GM21515 (cell line): ENCODE data around the gene WASHC2A.
"Not testable (repeated sequence)": the region's sequence is repeated elsewhere in the genome, so short reads cannot be mapped to it uniquely, and the experiment has no call there.

ENCODE experiments used
- ATAC-seq: cut with Tn5 transposase; IDR thresholded peaks from one replicate; pipeline ENCODE4 v1.9.1; 2021; ENCODE audit not compliant: unreplicated experiment

Gene WASHC2A

DNA sequence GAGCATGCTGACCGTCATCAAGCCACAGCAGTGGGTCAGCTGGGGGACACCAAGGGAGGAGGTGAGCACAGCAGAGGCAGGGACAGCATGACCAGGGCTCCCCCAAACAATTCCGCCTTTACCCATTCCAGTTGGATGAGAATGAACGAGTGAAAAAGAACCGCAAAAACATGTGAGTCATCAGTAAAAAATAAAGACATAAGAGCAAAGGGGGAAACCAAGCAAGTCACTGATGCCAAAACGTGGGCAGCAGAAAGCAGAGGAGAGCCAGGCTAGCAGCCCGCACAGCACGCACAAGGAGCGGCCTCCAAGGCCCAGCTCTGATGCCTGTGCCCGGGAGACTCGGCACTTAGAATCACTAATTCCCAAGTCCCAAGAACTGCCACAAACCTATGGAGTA lies 7.8 kb upstream of the WASHC2A start:
- not testable (repeated sequence) for ATAC-seq

DNA sequence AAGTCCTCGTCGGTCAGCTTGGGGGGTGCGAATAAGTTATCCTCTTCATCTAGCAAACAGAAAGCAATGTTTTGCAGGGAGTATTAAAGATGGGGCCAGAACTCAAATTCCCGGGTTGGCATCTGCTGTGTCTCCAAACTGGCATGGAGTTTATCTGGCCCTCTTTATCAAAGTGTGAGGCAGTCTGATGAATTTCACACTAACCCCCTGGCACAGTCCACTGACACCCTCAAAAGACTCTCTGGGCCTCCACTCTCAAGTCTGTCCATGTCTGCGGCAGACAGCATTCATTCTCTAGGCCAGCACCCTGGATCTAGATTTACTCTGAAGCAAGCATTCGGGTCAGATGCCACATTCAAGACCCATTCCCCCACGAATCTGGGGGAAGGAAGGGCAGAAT lies 6.2 kb upstream of the WASHC2A start:
- ATAC-seq: not testable (repeated sequence)

DNA sequence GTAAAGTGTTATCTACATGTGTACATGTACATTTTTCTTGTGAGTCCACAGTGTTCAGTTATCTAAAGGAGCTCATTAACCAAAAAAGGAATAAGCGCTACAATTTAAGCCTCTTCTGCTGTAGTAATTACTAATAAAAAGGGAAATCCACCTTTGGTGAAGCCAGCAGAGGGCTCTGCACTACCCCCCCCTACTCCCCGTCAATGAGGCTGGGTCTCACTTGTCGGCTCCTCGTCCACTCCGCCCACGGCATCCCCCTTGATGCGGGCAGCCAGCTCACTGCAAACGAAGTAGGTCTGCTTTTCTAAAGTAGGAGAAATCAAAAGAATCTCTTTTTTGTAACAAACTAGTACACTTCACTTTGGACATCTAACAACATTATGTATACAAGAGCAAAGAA lies 4.7 kb upstream of the WASHC2A start:
- ATAC-seq: no peak

DNA sequence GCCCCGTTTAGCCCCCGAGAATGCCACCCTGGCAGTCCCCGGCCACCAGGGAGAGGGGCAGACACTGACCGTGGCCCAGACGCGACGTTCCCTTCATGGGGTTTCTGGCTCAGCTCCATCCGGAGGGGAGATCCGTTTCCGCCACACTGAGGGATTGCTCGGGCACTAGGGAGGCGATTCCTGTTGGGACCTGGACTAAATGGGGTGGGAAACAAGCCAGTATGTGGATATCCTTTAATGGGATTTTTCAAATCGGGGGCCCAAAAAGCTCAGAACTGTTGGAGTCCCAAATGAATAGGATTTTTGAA lies 552 bp downstream of the WASHC2A start:
- not testable (repeated sequence) for ATAC-seq

DNA sequence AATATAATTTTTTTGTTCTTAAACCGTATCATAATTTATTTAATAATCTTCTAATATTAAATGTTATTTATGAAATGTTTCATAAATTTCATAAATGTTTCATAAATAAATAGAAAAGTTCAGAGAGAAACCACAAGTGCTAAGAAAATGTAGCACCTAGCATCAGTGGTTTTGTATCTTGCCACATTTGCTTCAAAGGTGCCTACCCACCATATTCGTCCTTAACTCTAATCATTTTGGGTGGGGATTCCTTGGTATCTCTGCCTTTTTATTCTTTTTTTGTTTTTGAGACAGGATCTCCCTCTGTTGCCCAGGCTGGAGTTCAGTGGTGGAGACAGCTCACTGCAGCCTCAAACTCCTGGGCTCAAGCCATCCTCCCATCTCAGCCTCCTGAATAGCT lies 7.4 kb downstream of the WASHC2A start:
- ATAC-seq: not testable (repeated sequence)

DNA sequence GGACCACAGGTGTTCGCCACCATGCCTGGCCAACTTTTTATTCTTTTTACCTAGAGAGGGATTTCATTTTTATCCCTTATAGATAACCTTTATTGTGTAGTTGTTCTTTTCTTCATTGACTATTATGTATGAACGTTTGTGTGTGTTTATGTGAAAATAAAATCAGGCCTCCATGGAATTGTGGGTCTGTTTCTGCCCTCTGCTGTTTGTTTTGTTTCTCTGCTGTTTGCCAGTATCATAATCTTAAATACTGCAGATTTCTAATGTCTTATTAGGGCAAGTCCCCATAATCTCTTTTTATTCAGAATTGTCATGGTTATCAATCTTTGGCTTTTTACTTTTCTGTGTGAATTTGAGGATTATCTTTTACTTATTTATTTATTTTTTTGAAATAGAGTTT lies 7.8 kb downstream of the WASHC2A start:
- not testable (repeated sequence) for ATAC-seq

DNA sequence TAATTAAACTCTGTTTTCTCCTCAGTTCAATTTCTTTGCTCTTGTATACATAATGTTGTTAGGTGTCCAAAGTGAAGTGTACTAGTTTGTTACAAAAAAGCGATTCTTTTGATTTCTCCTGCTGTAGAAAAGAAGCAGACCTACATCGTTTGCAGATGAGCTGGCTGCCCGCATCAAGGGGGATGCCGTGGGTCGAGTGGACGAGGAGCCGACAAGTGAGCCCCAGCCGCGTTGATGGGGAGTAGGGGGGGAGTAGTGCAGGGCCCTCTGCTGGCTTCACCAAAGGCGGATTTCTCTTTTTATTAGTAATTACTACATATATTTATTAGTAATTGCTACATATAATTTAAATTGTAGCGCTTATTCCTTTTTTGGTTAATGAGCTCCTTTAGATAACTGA lies 23.6 kb downstream of the WASHC2A start:
- ATAC-seq: not testable (repeated sequence)

DNA sequence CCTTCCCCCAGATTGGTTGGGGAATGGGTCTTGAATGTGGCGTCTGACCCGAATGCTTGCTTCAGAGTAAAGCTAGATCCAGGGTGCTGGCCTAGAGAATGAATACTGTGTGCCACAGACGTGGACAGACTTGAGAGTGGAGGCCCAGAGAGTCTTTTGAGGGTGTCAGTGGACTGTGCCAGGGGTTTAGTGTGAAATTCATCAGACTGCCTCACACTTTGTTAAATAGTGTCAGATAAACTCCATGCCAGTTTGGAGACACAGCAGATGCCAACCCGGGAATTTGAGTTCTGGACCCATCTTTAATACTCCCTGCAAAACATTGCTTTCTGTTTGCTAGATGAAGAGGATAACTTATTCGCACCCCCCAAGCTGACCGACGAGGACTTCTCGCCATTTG lies 25.2 kb downstream of the WASHC2A start:
- not testable (repeated sequence) for ATAC-seq

DNA sequence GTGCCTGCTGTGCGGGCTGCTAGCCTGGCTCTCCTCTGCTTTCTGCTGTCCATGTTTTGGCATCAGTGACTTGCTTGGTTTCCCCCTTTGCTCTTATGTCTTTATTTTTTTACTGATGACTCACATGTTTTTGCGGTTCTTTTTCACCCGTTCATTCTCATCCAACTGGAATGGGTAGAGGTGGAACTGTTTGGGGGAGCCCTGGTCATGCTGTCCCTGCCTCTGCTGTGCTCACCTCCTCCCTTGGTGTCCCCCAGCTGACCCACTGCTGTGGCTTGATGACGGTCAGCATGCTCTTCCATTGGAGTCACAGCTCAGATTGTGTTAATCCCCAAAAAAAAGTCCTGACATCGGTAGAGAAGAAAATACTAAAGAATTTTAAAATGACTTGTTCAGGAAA lies 26.9 kb downstream of the WASHC2A start:
- not testable (repeated sequence) for ATAC-seq

DNA sequence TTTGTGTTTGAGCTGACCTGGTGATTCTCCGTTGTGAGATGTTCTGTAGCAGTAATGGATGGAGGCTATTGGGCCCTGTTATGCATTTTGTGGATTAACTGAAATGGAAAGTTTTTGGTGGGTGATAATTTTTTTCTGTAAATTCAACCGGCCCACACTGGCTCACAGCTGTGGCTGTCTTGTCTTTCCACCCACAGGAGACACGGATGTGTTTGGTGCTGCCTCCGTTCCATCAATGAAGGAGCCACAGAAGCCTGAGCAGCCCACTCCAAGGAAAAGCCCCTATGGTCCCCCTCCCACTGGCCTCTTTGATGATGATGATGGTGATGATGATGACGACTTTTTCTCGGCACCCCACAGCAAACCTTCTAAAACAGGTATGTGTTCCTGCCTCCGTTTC lies 27.6 kb downstream of the WASHC2A start:
- ATAC-seq: not testable (repeated sequence)

DNA sequence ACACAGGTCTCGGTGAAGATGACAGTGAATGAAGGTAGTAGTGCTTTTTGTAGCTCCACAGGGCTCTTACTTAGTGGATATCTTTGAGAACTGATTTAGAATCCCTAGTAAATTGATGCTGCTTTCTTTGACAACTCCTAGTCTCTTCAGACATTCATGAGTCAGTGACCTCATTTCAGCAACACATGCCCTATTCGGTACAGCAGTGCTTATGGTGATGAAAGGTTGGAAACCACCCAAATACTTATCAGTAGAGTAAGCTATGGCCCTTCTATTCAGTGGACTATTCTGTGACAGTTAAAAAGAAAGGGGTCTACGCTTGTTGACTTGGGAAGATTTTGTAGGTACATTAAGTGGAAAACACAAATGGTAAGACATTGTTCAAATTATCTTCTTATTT lies 29.0 kb downstream of the WASHC2A start:
- not testable (repeated sequence) for ATAC-seq

DNA sequence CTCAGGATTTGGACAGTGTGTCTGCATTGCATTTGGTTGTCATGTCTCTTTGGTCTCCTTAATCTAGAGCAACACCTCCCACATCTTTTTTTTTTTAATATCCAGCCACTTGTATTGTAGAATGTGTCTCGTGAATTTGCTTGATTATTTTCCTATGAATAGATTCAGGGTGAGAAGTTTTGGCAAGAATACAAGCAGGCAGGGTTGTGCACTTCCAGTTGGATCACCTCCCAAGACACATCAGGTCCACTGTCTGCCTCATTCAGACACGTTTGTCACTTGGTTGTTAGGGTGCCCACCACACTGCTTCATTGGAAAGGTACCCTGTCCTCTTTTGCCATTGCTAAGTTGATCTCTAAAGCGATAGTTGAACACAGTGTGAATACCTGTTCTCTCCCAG lies 30.9 kb downstream of the WASHC2A start:
- not testable (repeated sequence) for ATAC-seq

DNA sequence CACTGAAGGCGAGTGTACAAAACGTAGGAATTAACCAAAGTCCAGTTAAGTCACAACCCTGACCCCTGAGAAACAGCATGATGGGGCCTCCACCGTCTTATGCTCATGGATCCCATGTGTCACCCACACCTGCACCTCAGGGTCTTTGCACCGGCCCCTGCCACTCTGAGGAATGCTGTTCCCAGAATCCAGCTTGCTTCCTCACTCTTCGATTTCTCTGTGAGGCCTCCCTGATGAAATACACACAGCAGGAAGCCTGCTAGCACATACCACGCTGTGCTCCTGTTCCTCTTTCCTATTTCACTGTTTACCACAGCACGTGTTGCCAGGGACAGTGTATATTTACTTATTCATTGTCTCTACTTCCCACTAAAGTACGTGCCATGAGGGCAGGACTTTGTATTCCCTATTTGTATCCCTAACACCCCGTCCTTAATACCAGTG lies 33.4 kb downstream of the WASHC2A start:
- ATAC-seq: not testable (repeated sequence)

DNA sequence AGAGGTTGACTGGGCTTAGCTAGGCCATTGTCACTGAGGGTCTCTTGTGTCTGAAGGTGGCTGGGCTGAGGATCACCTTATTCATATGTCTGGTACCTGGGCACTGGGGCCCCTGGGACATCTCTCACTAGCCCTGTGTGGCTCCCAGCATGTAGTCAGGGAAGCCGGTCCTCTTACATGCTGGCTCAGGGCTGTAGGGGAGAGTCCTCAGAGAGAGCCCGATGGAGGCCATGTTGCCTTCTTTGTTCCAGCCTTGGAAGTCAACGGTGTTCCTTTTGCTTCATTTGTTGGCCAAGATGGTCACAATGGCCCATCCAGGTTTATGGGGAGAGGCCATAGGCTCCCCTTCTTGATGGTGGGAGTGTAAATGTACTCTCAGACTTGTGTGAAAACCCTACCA lies 34.0 kb downstream of the WASHC2A start:
- not testable (repeated sequence) for ATAC-seq

DNA sequence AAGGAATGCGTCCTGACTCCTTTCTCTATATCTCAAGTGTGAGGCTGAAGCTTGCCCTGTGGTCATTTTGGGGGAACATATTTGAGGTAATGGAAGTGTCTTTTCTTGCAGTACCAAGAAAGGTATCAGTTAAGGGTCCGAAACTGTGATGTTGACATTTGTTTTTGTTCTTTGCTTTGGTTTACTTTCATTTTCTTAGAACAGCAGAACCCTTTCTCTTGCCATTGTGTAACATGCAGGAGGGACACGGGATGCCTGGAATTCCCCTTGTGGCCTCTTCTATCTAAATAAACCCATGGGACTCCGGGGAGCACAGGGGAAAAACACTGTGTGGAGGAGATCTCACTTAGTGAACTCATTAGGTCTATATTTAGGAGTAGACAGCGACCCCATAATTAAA lies 34.5 kb downstream of the WASHC2A start:
- ATAC-seq: peak; percentile 72

DNA sequence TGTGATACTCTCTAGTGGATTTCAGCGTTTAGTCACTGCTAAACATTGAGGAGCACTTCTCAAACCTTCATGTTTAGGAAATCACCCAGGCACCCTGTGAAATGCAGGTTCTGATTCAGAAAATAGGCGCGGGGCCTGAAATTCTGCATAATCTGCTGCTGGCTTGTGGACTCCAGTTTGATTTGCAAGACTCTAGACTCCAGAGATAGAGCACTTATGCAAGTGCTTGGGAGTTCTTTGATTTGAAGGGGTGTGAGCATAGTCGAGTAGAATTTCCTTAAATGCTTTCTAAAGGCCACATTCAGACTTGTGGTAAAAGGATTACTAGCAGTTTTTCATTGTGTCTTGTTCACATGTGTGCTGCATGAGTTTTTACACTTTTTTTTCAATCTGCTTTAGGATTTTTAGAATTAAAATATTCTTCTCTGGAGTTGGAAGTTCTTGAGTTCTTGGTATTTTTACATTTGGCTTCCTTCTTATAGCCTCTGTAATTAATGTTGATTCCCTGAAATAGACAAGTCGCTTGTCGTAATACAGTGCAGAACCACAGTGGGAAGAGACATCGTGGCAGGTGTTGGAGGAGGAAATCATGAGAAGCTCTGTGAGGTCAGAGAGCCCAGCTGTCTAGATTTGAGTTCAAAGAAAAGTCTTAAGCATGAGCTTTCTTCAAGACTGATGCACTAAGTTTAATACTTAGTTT lies 41.4 kb downstream of the WASHC2A start:
- not testable (repeated sequence) for ATAC-seq

DNA sequence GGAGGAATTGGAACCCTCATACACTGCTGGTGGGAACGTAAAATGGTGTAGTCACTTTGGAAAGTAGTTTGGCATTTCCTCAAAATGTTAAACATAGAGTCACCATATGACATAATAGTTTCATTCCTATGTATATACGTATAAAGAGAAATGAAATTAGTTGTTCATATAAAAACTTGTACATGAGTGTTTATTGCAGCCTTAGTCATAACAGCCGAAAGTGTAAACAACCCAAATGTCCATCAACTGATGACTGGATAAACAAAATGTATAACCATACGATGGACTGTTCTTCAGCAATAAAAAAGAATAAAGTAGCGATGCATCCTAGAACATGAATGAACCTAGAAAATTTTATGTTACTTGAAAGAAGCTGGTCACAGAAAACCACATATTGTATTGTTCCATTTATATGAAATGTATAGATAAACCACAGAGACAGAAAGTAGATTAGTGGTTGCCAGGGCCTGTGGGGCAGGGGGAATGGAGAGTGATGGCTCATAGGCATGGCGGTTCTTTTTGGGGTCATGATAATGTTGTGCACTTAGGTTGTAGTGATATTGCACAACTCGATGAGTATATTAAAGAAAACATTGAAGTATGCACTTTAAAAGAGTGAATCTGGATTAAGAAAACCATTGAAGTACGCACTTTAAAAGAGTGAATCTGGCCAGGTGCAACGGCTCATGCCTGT lies 44.8 kb downstream of the WASHC2A start:
- not testable (repeated sequence) for ATAC-seq

DNA sequence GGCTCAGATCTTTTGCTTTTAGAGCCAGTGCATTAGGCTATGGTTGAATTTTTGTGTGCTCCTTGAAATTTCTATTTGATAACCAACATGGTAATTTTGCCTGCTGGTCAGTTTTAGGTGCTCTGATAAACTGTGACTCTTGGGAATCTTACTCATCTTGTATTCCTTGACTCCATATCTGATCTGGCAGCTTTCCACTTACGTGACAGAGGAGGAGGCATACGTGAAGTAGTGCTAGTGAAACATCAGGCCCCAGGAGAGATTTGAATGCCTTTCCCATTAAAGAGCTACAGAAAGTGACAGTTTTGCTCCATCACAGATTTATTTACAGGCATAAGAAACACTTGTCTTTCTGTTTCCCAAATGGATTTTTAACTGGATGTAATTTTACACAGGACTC lies 59.0 kb downstream of the WASHC2A start:
- ATAC-seq: not testable (repeated sequence)

DNA sequence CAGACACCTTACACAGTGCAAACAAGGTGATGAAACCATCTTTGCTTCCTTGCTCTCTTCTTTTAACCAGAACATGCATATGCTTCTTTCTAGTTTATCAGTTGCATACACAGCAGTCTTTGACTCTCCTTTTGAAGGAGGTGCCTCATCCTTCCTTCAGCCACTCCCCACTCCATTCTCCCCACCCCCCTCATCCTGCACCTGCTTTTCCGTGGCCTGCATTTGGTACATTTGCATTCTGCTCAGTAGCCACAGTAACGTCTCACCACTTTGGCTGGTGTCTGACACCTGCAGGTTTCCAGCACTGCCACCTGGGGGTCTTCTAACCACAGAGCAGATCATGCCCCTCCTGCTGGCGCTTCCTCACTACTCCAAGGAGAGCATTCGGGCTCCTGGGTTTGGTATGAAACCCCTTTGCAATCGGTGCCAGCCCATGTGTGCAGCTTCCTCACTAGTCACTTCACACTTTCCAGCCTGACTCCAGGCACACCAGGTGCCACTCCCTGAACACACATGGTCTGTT lies 60.1 kb downstream of the WASHC2A start:
- ATAC-seq: not testable (repeated sequence)

DNA sequence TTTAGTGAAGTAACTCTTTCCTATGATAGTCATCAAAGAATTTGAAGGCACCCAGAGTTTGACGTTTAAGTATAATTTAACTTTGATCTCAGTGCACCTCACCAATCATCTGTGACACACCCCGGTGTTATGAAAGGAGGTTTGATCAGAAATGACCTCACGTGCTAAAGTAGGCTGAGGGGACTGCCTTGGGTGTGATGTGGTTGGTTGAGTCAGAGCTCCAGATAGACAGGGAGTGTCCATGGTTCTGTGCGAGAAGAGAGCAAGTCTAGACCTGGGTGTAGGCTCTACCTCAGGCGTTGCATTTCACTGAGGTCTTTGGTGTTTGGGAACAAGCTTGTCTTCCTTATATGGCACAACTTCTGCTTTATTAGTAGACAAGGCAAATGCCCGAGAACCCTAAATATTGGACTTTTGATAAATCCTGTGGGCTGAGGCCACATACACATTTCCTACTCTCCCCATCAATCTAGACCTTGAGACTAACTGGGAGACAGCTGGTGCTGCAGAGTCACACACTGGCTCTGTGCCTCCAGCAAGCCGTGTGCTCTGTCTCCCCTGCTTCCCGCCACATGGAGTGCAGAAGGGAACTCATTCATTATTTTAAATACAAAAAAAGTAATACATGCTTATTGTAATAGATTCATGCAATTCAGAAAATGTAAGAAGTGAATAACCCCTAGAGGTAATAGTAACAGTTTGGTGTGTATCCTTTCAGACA lies 63.7 kb downstream of the WASHC2A start:
- ATAC-seq: not testable (repeated sequence)

DNA sequence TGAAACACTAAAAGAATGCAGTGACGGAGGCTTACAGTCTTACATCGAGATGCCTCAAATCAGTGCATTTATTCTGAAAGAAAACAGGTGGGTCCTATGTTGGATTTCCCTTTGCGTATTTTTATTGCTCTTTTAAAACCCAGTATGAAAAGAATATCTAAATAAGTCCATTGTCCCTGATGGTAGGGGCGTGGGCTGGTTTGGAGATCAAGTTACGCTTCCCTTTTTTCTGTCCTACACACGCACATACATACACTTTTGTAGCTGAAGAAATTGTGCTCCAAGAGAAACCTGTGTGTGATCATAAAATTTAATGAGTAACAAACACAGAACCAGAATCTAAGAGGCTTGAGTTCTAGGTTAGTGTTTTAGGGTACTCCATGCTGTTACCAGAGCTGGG lies 64.6 kb downstream of the WASHC2A start:
- not testable (repeated sequence) for ATAC-seq

DNA sequence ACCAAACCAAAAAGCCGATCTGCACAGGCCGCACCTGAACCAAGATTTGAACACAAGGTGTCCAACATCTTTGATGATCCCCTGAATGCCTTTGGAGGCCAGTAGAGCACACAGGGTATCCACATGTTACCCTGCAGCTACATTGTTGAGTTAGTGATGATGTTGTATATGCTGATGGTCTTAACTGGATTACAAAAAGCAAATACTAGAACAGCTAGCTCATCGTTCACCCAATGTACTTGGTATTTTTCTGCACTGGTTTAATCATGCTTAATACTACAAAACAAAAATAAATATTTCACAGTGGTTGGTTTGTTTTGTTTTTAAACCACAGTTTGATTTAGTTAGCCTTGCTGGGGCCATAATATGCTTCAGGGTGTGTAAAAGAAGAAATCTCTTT lies 65.1 kb downstream of the WASHC2A start:
- not testable (repeated sequence) for ATAC-seq
